ENCODE results near the gene CPNE2.

- TF ChIP-seq POLR2AphosphoS5 (IDR thresholded peaks at IDR 0.05) (no peak), CTCF (IDR thresholded peaks at IDR 0.05) (no peak)
These were observed 80.4 kb downstream of the CPNE2 start for GRCh38 chr16:57172721-57173290.
